Heart left ventricle (tissue), 16 donors: ENCODE results near the gene SOCS6. TPM values are rescaled to one million over a fixed set of nuclear protein-coding genes. Genes with fewer than 3 reads are reported as not detected.

Experiments used
- ATAC-seq, 4 donors: fragments of 200-7000 bp; cut with Tn5 transposase; one replicate each; pipeline ENCODE4 v1.9.1; 2020 to 2022; ENCODE audit warnings: moderate library complexity in 4 of 4, mild to moderate bottlenecking in 3 of 4, moderate number of reproducible peaks in 1 of 4
- DNase-seq, 5 donors: peaks; one replicate each; pipeline ENCODE4 v3.0.0-alpha.2; 2020
- H3K27ac ChIP-seq, 12 donors: fragments of 200-600 bp; sonication (generic) in 4 of 12; one replicate each; pipeline versions ENCODE4 v1.5.0 to v1.8.0; 2016 to 2022; ENCODE audit warnings: mild to moderate bottlenecking in 2 of 12
- H3K27me3 ChIP-seq, 9 donors: fragments of 200-600 bp; sonication (generic) in 2 of 9; one replicate each; pipeline versions ENCODE4 v1.5.1 to v1.8.0; 2016 to 2022; ENCODE audit warnings: mild to moderate bottlenecking in 3 of 9
- H3K36me3 ChIP-seq, 9 donors: fragments of 200-600 bp; sonication (generic) in 2 of 9; one replicate each; pipeline versions ENCODE4 v1.5.0 to v1.8.0; 2018 to 2022; ENCODE audit warnings: mild to moderate bottlenecking in 2 of 9
- H3K4me1 ChIP-seq, 12 donors: fragments of 200-600 bp; sonication (generic) in 4 of 12; one replicate each; pipeline versions ENCODE4 v1.5.0 to v1.8.0; 2016 to 2022; ENCODE audit warnings: mild to moderate bottlenecking in 3 of 12
- H3K4me3 ChIP-seq, 12 donors: fragments of 200-600 bp; sonication (generic) in 4 of 12; one replicate each; pipeline versions ENCODE4 v1.5.0 to v1.8.0; 2017 to 2022; ENCODE audit warnings: mild to moderate bottlenecking in 9 of 12, moderate library complexity in 4 of 12
- H3K9me3 ChIP-seq, 12 donors: fragments of 200-600 bp; sonication (generic) in 4 of 12; one replicate each; pipeline versions ENCODE4 v1.5.0 to v1.8.0; 2016 to 2022; ENCODE audit warnings: mild to moderate bottlenecking in 1 of 12
- CTCF ChIP-seq, 12 donors: fragments of 200-600 bp; sonication (generic) in 4 of 12; IDR thresholded peaks; one replicate each; pipeline versions ENCODE4 v1.5.0 to v1.8.0; 2018 to 2022; ENCODE audit warnings: antibody characterized with exemption in 12 of 12, mild to moderate bottlenecking in 5 of 12
- POLR2A ChIP-seq, 2 donors: fragments of 450-650 bp; IDR thresholded peaks; one replicate each; pipeline ENCODE4 v1.6.1; 2017; ENCODE audit warnings: antibody characterized with exemption in 2 of 2, mild to moderate bottlenecking in 2 of 2, moderate library complexity in 2 of 2
- whole genome bisulfite sequencing, 4 donors: extraction: QIAGEN DNeasy Blood & Tissue Kit in 2 of 4; methylation state at CpG; one replicate each; pipeline versions ENCODE4 v1.1.5 to v1.1.7; 2013 to 2018; 5-methylcytosine and 5-hydroxymethylcytosine counted together
- intact Hi-C, 10 donors: fragments of 100-400 bp; cut with DNase I; formaldehyde crosslinking; loops; one replicate each; pipeline versions ENCODE4 v1.11.1 to v1.14.2; 2022
- long read RNA-seq, 3 donors: library from polyadenylated mRNA; unstranded; transcript quantifications; one replicate each; pipeline ENCODE4 v2.0.0, GENCODE V29; 2020 to 2021
- polyA plus RNA-seq, 2 donors: library from polyadenylated mRNA; stranded (reverse); fragments of 200-250 nt; gene quantifications; one replicate each; pipeline ENCODE4 v1.2.3, GENCODE V29; 2013
- total RNA-seq, 9 donors: library from RNA; depleted of rRNA in 2 of 9; stranded (reverse); fragments of >200 nt in 2 of 9; fragmentation: NEBNext Ultra II Directional in 3 of 9; extraction: Animal tissue kit (Norgen Biotek cat#: 25700) in 3 of 9; gene quantifications; one replicate each; pipeline versions ENCODE4 v1.1.0 to v1.2.4, GENCODE V29; 2016 to 2023
- donor health status: ischemic (EF 13 %, LVEDD 7.1; RV severe dilation, severe dysfunction).
- donor health status: healthy with polysubstance abuse.
- donor health status: DM: no; HTN: yes; CAD: no.
- donor health status: DM: no; HTN: no; CAD: no.
- donor health status: ischemic (EF 25% LVEDD 6.9; RV normal size, moderate dysfunction).
- donor health status: ischemic (EF 25% LVEDD 5.7; RV mildly dilated, moderate dysfunction).
- donor health status: healthy.
- donor health status: DM: yes; HTN: yes; CAD: no.
- donor health status: ischemic (EF 35%, LVEDD 5.7; RV mildly dilated, moderate dysfunction).
- donor health status: nonischemic (EF 11% LVEDD 7.7; RV severe dilation, severe dysfunction).
- donor health status: DM: yes; HTN: yes; CAD: no.
- donor health status: PGD.
- donor health status: ischemic (EF 29% LVEDD 5.4; RV normal size, mild dysfunction).
- donor health status: nonischemic (EF 23%, LVEDD 6.1; RV moderate dilation, normal function).

SOCS6 gene
- 10 to 100 TPM; 18.2 to 32.9 (median 21.8) TPM for total RNA-seq
- polyA plus RNA-seq, result 10 to 100 TPM in 1 of 2 donors, 1 to 10 TPM in 1; 6.5 to 15.9 TPM
- long read RNA-seq, donor 1, full-length matches to known transcripts, result 14 of 20 reads
- long read RNA-seq, donor 1, partial matches to known transcripts, result 0 of 20 reads
- long read RNA-seq, donor 1, other reads (novel, unspliced or antisense), result 6 of 20 reads
- long read RNA-seq, donor 2, full-length matches to known transcripts, result 19 of 23 reads
- long read RNA-seq, donor 2, partial matches to known transcripts, result 2 of 23 reads
- long read RNA-seq, donor 2, other reads (novel, unspliced or antisense), result 2 of 23 reads
- long read RNA-seq, donor 3, full-length matches to known transcripts, result 24 of 41 reads
- long read RNA-seq, donor 3, partial matches to known transcripts, result 7 of 41 reads
- long read RNA-seq, donor 3, other reads (novel, unspliced or antisense), result 10 of 41 reads

GRCh38 chr18:70288851-70289328 lies at the start of gene SOCS6:
SOCS6 (plus strand) TSS chr18:70289045; CDS start chr18:70324669, 35,624 bp downstream.
- TF ChIP-seq POLR2A (IDR thresholded peaks at IDR 0.05) (peak in 1 of 2 donors; percentile 57), CTCF (IDR thresholded peaks at IDR 0.05) (no peak)
- intact Hi-C loops, result loop anchor here in 8 of 10 donors (2.0 to 10.0 kb wide), 7 partner anchors 46 to 146 kb away; partner anchors contain the start of gene RTTN (in 5 of the 8)
- no peaks in the 10 kb centered on the region for H3K27me3 ChIP-seq

GRCh38 chr18:70243131-70243929 lies 45.5 kb upstream of the SOCS6 start:
- TF ChIP-seq POLR2A (IDR thresholded peaks at IDR 0.05) (no peak), CTCF (IDR thresholded peaks at IDR 0.05) (no peak)
- H3K27me3 ChIP-seq, result no peaks in the 10 kb centered on the region
- H3K27ac ChIP-seq, result no peak overlapping the region
- no peaks in the 10 kb centered on the region for H3K36me3 ChIP-seq
- DNase-seq (no peak), ATAC-seq (no peak)
- no peak overlapping the region for H3K4me3 ChIP-seq
- 65 to 77% (median 71%) methylated on average over 13 of the region's 13 CpGs for WGBS, 4 donors
- H3K9me3 ChIP-seq, result peaks cover 0 to 7% (median 0%) of the 10 kb centered on the region in 12 donors
- intact Hi-C loops, result no loop called here
- peaks cover 0 to 12% (median 6%) of the 10 kb centered on the region in 12 donors for H3K4me1 ChIP-seq

More at GRCh38 chr18:70288851-70289328, at the start of gene SOCS6:
- peak; percentile 67 to 86 (median 73) for DNase-seq
- Histone ChIP-seq H3K36me3 (no peaks in the 10 kb centered on the region), H3K4me1 (peaks cover 0 to 71% (median 41%) of the 10 kb centered on the region in 12 donors), H3K9me3 (peaks cover 0 to 4% (median 0%) of the 10 kb centered on the region in 12 donors), H3K4me3 (peak within 1 kb of the TSS; percentile 47 to 97 (median 76)), H3K27ac (peak within 1 kb of the TSS; percentile 81 to 95 (median 86))
- ATAC-seq, result peak in 3 of 4 donors; percentile 54 to 75 (median 67)
- 0 to 1% (median 0%) methylated on average over 11 to 77 of the region's 77 CpGs; no CpG with 5 or more reads in 1 of the 4 donors for WGBS, 4 donors

GRCh38 chr18:70246061-70246466 lies 42.8 kb upstream of the SOCS6 start:
- Histone ChIP-seq H3K4me3 (peak overlapping the region in 5 of 12 donors; percentile 13 to 31 (median 17)), H3K36me3 (no peaks in the 10 kb centered on the region), H3K9me3 (peaks cover 0 to 3% (median 0%) of the 10 kb centered on the region in 12 donors), H3K4me1 (peaks cover 0 to 12% (median 6%) of the 10 kb centered on the region in 12 donors), H3K27me3 (no peaks in the 10 kb centered on the region), H3K27ac (peak overlapping the region in 11 of 12 donors; percentile 24 to 76 (median 44))
- intact Hi-C loops, result no loop called here
- ATAC-seq (peak in 3 of 4 donors; percentile 39 to 51 (median 42)), DNase-seq (no peak)
- TF ChIP-seq POLR2A (IDR thresholded peaks at IDR 0.05) (no peak), CTCF (IDR thresholded peaks at IDR 0.05) (no peak)
- WGBS, 4 donors, result 4 to 7% (median 5%) methylated on average over 4 of the region's 4 CpGs
